ENCODE data around the gene ARHGAP40.

DNA sequence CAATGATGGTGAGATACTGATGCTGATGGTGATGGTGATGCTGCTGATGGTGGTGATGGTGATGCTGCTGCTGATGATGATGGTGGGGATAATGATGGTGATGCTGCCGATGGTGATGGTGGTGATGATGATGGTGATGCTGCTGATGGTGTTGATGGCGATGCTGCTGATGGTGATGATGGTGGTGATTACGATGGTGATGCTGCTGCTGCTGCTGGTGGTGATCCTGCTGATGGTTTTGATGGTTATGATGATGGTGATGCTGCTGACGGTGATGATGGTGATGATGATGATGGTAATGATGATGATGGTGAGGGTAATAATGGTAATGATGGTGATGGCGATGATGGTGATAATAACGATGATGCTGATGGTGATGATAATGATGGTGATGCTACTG, 50.0 kb downstream of the ARHGAP40 start:
- no peak for TF ChIP-seq SIN3A (IDR thresholded peaks at IDR 0.05; ENCODE audit: borderline replicate concordance, insufficient read depth, low read length)
- TF ChIP-seq, protein P1, sequence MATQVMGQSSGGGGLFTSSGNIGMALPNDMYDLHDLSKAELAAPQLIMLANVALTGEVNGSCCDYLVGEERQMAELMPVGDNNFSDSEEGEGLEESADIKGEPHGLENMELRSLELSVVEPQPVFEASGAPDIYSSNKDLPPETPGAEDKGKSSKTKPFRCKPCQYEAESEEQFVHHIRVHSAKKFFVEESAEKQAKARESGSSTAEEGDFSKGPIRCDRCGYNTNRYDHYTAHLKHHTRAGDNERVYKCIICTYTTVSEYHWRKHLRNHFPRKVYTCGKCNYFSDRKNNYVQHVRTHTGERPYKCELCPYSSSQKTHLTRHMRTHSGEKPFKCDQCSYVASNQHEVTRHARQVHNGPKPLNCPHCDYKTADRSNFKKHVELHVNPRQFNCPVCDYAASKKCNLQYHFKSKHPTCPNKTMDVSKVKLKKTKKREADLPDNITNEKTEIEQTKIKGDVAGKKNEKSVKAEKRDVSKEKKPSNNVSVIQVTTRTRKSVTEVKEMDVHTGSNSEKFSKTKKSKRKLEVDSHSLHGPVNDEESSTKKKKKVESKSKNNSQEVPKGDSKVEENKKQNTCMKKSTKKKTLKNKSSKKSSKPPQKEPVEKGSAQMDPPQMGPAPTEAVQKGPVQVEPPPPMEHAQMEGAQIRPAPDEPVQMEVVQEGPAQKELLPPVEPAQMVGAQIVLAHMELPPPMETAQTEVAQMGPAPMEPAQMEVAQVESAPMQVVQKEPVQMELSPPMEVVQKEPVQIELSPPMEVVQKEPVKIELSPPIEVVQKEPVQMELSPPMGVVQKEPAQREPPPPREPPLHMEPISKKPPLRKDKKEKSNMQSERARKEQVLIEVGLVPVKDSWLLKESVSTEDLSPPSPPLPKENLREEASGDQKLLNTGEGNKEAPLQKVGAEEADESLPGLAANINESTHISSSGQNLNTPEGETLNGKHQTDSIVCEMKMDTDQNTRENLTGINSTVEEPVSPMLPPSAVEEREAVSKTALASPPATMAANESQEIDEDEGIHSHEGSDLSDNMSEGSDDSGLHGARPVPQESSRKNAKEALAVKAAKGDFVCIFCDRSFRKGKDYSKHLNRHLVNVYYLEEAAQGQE (IDR thresholded peaks at IDR 0.05; ENCODE audit: insufficient read depth in 1 of 2, low read depth in 2 of 2, low read length in 2 of 2): no peak
- no peak for TF ChIP-seq TAF1 (IDR thresholded peaks at IDR 0.05; ENCODE audit: borderline replicate concordance, insufficient read depth, low read length)
- no peak for TF ChIP-seq POLR2AphosphoS5 (IDR thresholded peaks at IDR 0.05; ENCODE audit: low read depth, low read length)
- TF ChIP-seq FOXP2 (optimal IDR thresholded peaks at IDR 0.05; ENCODE audit: borderline replicate concordance, extremely low read depth, extremely low read length, insufficient read depth): no peak
